ENCODE results near the gene MOGAT1. TPM values are rescaled to one million over a fixed set of nuclear protein-coding genes. Genes with fewer than 3 reads are reported as not detected.
"Not testable (repeated sequence)": the region's sequence is repeated elsewhere in the genome, so short reads cannot be mapped to it uniquely, and the experiment has no call there.

The MOGAT1 gene
- total RNA-seq, 1 experiment from 2014 or later = not detected

DNA sequence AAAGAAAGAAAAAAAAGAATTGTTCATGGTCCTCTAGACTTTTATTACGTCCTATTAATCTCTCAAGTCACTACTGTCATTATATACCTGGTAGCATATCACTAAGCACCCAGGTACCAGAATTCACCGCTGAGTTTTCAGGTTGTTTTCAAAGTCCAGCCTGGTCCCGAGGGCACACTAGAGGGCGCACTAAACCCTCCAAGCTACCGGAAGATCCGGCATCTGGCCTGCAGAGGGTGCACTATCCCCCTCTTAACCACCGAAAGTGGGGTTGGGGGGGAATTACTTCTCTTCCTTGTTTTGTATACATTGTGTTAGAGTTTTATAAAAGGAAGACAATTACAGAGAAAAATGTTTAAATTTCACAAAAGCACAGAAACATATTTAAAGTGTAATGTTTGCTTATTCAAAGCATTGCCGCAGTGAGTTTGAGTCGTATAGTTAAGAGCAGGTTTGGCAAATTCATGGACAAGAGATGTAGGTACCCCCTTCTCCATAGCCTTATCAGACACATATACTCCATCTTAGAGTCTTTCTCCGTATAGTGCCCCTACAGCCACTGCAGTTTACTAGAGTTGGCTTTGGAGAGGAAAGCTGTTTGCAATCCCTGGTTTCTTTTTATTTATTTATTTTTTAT is 19.2 kb downstream of the MOGAT1 start:
- Histone ChIP-seq H3K4me2 (ENCODE audit: insufficient read depth, insufficient read length, low read length) (no peak overlapping the region), H3K4ac (ENCODE audit: low read depth, low read length) (no peak overlapping the region), H3K23ac (ENCODE audit: insufficient read length, low read depth, low read length) (no peak overlapping the region), H2BK5ac (ENCODE audit: insufficient read length, low read length) (no peak overlapping the region), H3T11ph (ENCODE audit: low read length) (no peak overlapping the region), H2BK15ac (ENCODE audit: low read depth, low read length) (no peak overlapping the region), H3K9ac (ENCODE audit: extremely low read depth, insufficient read length, low read length) (no peak overlapping the region), H3K27ac (ENCODE audit: insufficient read length, low read depth, low read length) (no peak overlapping the region), H3K18ac (ENCODE audit: insufficient read length, low read depth, low read length) (no peak overlapping the region), H3K14ac (ENCODE audit: insufficient read depth, low read length) (no peak overlapping the region), H3K23me2 (ENCODE audit: insufficient read length, low read depth, low read length, poor library complexity, severe bottlenecking) (no peaks in the 10 kb centered on the region), H2AK5ac (ENCODE audit: insufficient read length, low read length) (no peak overlapping the region), H4K91ac (ENCODE audit: insufficient read length, low read depth, low read length) (no peak overlapping the region), H2BK20ac (ENCODE audit: low read depth, low read length, poor library complexity, severe bottlenecking) (no peak overlapping the region), H2AFZ (ENCODE audit: low read length) (no peak overlapping the region), H4K20me1 (ENCODE audit: control insufficient read depth, insufficient read depth, insufficient read length) (no peaks in the 10 kb centered on the region), H4K8ac (replicated peaks; ENCODE audit: insufficient read length, low read depth, low read length) (no peak overlapping the region), H3K56ac (ENCODE audit: insufficient read length, low read depth, low read length) (no peak overlapping the region), H3K79me2 (ENCODE audit: insufficient read depth, low read length) (no peaks in the 10 kb centered on the region), H3K4me1 (ENCODE audit: insufficient read depth, low read length) (no peaks in the 10 kb centered on the region), H4K5ac (ENCODE audit: insufficient read length, low read depth, low read length) (no peak overlapping the region), H3K9me3 (ENCODE audit: control insufficient read depth, low read depth, low read length) (no peaks in the 10 kb centered on the region), H3K79me1 (ENCODE audit: insufficient read depth, low read depth, low read length, poor library complexity, severe bottlenecking) (no peaks in the 10 kb centered on the region), H2BK12ac (ENCODE audit: insufficient read length, low read depth, low read length) (no peak overlapping the region), H3K27me3 (ENCODE audit: insufficient read depth, low read length) (no peaks in the 10 kb centered on the region), H2BK120ac (ENCODE audit: low read depth, low read length, poor library complexity, severe bottlenecking) (no peak overlapping the region)
- H3K4me1 Mint-ChIP-seq = no peaks in the 10 kb centered on the region
- peaks cover 3 to 5% (median 3%) of the 10 kb centered on the region in 3 experiments; a peak in 3 of 7 replicates for H3K36me3 Mint-ChIP-seq (ENCODE audit: insufficient read depth in 1 of 3, low read depth in 3 of 3)
- WGBS (ENCODE audit: extremely low coverage, insufficient read length, low lambda C conversion rate) = no CpG with 5 or more reads among the region's 10 CpGs
- peaks cover 4 to 5% of the 10 kb centered on the region in 2 experiments for H3K9me3 Mint-ChIP-seq
- H3K4me3 Mint-ChIP-seq = no peak overlapping the region
- TF ChIP-seq, protein P1, sequence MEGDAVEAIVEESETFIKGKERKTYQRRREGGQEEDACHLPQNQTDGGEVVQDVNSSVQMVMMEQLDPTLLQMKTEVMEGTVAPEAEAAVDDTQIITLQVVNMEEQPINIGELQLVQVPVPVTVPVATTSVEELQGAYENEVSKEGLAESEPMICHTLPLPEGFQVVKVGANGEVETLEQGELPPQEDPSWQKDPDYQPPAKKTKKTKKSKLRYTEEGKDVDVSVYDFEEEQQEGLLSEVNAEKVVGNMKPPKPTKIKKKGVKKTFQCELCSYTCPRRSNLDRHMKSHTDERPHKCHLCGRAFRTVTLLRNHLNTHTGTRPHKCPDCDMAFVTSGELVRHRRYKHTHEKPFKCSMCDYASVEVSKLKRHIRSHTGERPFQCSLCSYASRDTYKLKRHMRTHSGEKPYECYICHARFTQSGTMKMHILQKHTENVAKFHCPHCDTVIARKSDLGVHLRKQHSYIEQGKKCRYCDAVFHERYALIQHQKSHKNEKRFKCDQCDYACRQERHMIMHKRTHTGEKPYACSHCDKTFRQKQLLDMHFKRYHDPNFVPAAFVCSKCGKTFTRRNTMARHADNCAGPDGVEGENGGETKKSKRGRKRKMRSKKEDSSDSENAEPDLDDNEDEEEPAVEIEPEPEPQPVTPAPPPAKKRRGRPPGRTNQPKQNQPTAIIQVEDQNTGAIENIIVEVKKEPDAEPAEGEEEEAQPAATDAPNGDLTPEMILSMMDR (conservative IDR thresholded peaks at IDR 0.05) = peak; percentile 100
- DNase-seq = peak; percentile 76
- no peaks in the 10 kb centered on the region; the same call in 1 of the 2 replicates for H3K27me3 Mint-ChIP-seq (ENCODE audit: low read depth)
- H3K27ac Mint-ChIP-seq = no peak overlapping the region

DNA sequence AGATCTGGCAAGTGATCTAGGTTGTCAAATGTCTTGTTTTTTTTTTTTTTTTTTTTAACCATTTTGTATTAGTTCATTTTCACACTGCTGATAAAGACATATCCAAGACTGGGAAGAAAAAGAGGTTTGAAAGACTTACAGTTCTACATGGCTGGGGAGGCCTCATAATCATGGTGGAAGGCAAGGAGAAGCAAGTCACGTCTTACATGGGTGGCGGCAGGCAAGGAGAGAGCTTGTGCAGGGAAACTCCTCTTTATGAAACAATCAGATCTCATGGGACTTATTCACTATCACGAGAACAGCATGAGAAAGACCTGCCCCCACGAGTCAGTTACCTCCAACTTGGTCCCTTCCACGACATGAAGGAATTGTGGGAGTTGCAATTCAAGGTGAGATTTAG is 22.0 kb downstream of the MOGAT1 start:
- not testable (repeated sequence) for H3K9ac ChIP-seq (ENCODE audit: extremely low read depth, insufficient read length, low read length); H3K4me3 Mint-ChIP-seq; H4K91ac ChIP-seq (ENCODE audit: insufficient read length, low read depth, low read length); H3K27ac ChIP-seq (ENCODE audit: insufficient read length, low read depth, low read length); H3K14ac ChIP-seq (ENCODE audit: insufficient read depth, low read length); H2BK5ac ChIP-seq (ENCODE audit: insufficient read length, low read length); H3K18ac ChIP-seq (ENCODE audit: insufficient read length, low read depth, low read length); H3K27me3 ChIP-seq (ENCODE audit: insufficient read depth, low read length); H4K8ac ChIP-seq (replicated peaks; ENCODE audit: insufficient read length, low read depth, low read length); H3T11ph ChIP-seq (ENCODE audit: low read length); H2AK5ac ChIP-seq (ENCODE audit: insufficient read length, low read length); H4K5ac ChIP-seq (ENCODE audit: insufficient read length, low read depth, low read length); H3K23ac ChIP-seq (ENCODE audit: insufficient read length, low read depth, low read length); H2BK120ac ChIP-seq (ENCODE audit: low read depth, low read length, poor library complexity, severe bottlenecking); H4K20me1 ChIP-seq (ENCODE audit: control insufficient read depth, insufficient read depth, insufficient read length); H3K56ac ChIP-seq (ENCODE audit: insufficient read length, low read depth, low read length); H3K9me3 ChIP-seq (ENCODE audit: control insufficient read depth, low read depth, low read length); H2BK20ac ChIP-seq (ENCODE audit: low read depth, low read length, poor library complexity, severe bottlenecking); H3K4me1 Mint-ChIP-seq; H3K36me3 Mint-ChIP-seq (ENCODE audit: insufficient read depth in 1 of 3, low read depth in 3 of 3); H2BK12ac ChIP-seq (ENCODE audit: insufficient read length, low read depth, low read length); H3K27me3 Mint-ChIP-seq (ENCODE audit: low read depth); H3K23me2 ChIP-seq (ENCODE audit: insufficient read length, low read depth, low read length, poor library complexity, severe bottlenecking); H2AFZ ChIP-seq (ENCODE audit: low read length); H3K79me2 ChIP-seq (ENCODE audit: insufficient read depth, low read length); H3K79me1 ChIP-seq (ENCODE audit: insufficient read depth, low read depth, low read length, poor library complexity, severe bottlenecking); H3K27ac Mint-ChIP-seq; DNase-seq; H3K9me3 Mint-ChIP-seq; H3K4me2 ChIP-seq (ENCODE audit: insufficient read depth, insufficient read length, low read length); H3K4me1 ChIP-seq (ENCODE audit: insufficient read depth, low read length); H2BK15ac ChIP-seq (ENCODE audit: low read depth, low read length); H3K4ac ChIP-seq (ENCODE audit: low read depth, low read length)
- no CpG with 5 or more reads among the region's 5 CpGs for WGBS (ENCODE audit: extremely low coverage, insufficient read length, low lambda C conversion rate)

All from H9 (cell line).